Measurements from ENCODE around the gene PERM1. TPM values are rescaled to one million over a fixed set of nuclear protein-coding genes. Genes with fewer than 3 reads are reported as not detected.
"Not testable (repeated sequence)": the region's sequence is repeated elsewhere in the genome, so short reads cannot be mapped to it uniquely, and the experiment has no call there.

PERM1 gene
- total RNA-seq, 1 experiment from 2014 or later, result 1.5 TPM

DNA sequence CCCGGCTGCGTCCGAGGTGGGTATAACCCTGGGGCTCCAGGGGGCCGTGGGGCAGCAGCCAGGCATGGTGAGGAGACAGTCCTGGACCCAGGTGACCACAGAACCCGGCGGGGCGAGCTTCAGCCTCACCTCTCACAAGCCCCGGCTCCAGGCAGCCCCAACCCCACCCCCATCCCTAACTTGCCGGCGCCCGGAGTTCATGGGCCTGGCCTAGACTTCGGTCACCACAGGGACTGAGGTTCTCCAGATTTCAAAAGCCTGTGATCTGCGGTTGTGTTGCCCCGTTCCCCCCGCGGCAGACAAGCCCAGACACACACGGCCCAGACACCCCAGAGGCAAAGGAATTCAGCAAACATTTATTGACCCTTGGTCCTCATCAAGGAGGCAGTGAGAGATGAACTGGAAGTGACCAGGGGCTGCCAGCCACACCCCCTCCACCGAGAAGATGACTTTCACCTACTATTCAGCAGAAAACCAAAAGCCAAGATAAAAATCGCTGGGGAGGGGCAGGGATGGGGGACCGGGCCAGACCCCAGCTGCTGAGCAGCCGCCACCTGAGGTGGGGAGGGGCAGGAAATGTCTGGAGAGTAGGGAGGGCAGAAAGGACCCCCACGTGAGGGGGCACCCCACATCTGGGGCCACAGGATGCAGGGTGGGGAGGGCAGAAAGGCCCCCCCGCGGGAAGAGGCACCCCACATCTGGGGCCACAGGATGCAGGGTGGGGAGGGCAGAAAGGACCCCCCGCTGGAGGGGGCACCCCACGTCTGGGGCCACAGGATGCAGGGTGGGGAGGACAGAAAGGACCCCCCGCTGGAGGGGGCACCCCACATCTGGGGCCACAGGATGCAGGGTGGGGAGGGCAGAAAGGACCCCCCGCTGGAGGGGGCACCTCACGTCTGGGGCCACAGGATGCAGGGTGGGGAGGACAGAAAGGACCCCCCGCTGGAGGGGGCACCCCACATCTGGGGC is 14.1 kb upstream of the PERM1 start:
- DNase-seq (ENCODE audit: low read depth, low spot score), result no peak
- peaks cover 16% of the 10 kb centered on the region for H3K4me1 ChIP-seq (ENCODE audit: control insufficient read depth, insufficient read depth, low read length)
- H3K27ac ChIP-seq (ENCODE audit: low read length), result no peak overlapping the region
- H3K27me3 ChIP-seq (ENCODE audit: control insufficient read depth, insufficient read depth, low read length), result no peaks in the 10 kb centered on the region
- TF ChIP-seq SIN3A (IDR thresholded peaks at IDR 0.05; ENCODE audit: borderline replicate concordance, insufficient read depth, low read depth, low read length) (no peak), REST (IDR thresholded peaks at IDR 0.05; ENCODE audit: insufficient read depth in 1 of 2, low read depth in 2 of 2, low read length in 1 of 2) (no peak), POLR2AphosphoS5 (IDR thresholded peaks at IDR 0.05; ENCODE audit: low read depth, low read length) (no peak), TCF7L2 (IDR thresholded peaks at IDR 0.05; ENCODE audit: low read depth, low read length) (no peak)
- TF ChIP-seq, protein P1, sequence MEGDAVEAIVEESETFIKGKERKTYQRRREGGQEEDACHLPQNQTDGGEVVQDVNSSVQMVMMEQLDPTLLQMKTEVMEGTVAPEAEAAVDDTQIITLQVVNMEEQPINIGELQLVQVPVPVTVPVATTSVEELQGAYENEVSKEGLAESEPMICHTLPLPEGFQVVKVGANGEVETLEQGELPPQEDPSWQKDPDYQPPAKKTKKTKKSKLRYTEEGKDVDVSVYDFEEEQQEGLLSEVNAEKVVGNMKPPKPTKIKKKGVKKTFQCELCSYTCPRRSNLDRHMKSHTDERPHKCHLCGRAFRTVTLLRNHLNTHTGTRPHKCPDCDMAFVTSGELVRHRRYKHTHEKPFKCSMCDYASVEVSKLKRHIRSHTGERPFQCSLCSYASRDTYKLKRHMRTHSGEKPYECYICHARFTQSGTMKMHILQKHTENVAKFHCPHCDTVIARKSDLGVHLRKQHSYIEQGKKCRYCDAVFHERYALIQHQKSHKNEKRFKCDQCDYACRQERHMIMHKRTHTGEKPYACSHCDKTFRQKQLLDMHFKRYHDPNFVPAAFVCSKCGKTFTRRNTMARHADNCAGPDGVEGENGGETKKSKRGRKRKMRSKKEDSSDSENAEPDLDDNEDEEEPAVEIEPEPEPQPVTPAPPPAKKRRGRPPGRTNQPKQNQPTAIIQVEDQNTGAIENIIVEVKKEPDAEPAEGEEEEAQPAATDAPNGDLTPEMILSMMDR (IDR thresholded peaks at IDR 0.05), result no peak
- no peak for ATAC-seq
- intact Hi-C loops (cut with micrococcal nuclease; ENCODE audit: unreplicated experiment), result no loop called here
- BruUV-seq (replicated peaks), result no TSS peak
- no peak overlapping the region for H3K4me3 ChIP-seq (ENCODE audit: low read depth in 2 of 2, low read length in 2 of 2)
- no peaks in the 10 kb centered on the region; the same call in 1 of the 2 replicates for H3K36me3 ChIP-seq (ENCODE audit: control insufficient read depth, insufficient read depth, low read length)
- H3K9me3 ChIP-seq (ENCODE audit: control insufficient read depth, insufficient read depth, low read depth, low read length), result no peaks in the 10 kb centered on the region
- in situ Hi-C loops (cut with HindIII; ENCODE audit: low pct_unique_long_range_greater_than_20kb, low sequenced_read_pairs), result no loop called here
- ChIA-PET POLR2A (no interaction called here), CTCF (no interaction called here)

GRCh38 chr1:994546-994945 is 12.7 kb upstream of the PERM1 start:
- CTCF ChIA-PET; BruUV-seq (replicated peaks); intact Hi-C loops (cut with micrococcal nuclease; ENCODE audit: unreplicated experiment); ATAC-seq; in situ Hi-C loops (cut with HindIII; ENCODE audit: low pct_unique_long_range_greater_than_20kb, low sequenced_read_pairs); H3K4me3 ChIP-seq (ENCODE audit: low read depth in 2 of 2, low read length in 2 of 2); H3K36me3 ChIP-seq (ENCODE audit: control insufficient read depth, insufficient read depth, low read length); DNase-seq (ENCODE audit: low read depth, low spot score); POLR2A ChIA-PET; H3K27me3 ChIP-seq (ENCODE audit: control insufficient read depth, insufficient read depth, low read length); H3K9me3 ChIP-seq (ENCODE audit: control insufficient read depth, insufficient read depth, low read depth, low read length); H3K27ac ChIP-seq (ENCODE audit: low read length): not testable (repeated sequence)
- H3K4me1 ChIP-seq (ENCODE audit: control insufficient read depth, insufficient read depth, low read length), result peaks cover 16% of the 10 kb centered on the region

All from Panc1 (cell line).